Large intestine (tissue), 3 donors: ENCODE data around the gene NDFIP2. TPM values are rescaled to one million over a fixed set of nuclear protein-coding genes. Genes with fewer than 3 reads are reported as not detected.

ENCODE experiments used
- DNase-seq, 2 donors: peaks; one replicate each; pipeline versions ENCODE4 v3.0.0 to v3.0.0-alpha.2; 2013
- H3K27ac ChIP-seq: one replicate; pipeline ENCODE4 v1.5.1; 2013; ENCODE audit warnings: low read length
- H3K27me3 ChIP-seq: 2 replicates; pipeline ENCODE4 v1.6.1; 2013; ENCODE audit warnings: low read length; ENCODE audit not compliant: control insufficient read depth, insufficient read depth
- H3K36me3 ChIP-seq: 2 replicates; pipeline ENCODE4 v1.6.1; 2013; ENCODE audit warnings: low read length; ENCODE audit not compliant: control insufficient read depth, insufficient read depth
- H3K4me1 ChIP-seq: one replicate; pipeline ENCODE4 v1.6.1; 2013; ENCODE audit warnings: low read length; ENCODE audit not compliant: control insufficient read depth, insufficient read depth
- H3K4me3 ChIP-seq: one replicate; pipeline ENCODE4 v1.5.1; 2013; ENCODE audit warnings: low read length
- H3K9me3 ChIP-seq: one replicate; pipeline ENCODE4 v1.6.1; 2013; ENCODE audit warnings: mild to moderate bottlenecking, low read depth, low read length, moderate library complexity; ENCODE audit not compliant: control insufficient read depth
- WGBS: methylation state at CpG from one replicate; pipeline ENCODE4 v1.1.5; 2013; ENCODE audit warnings: low lambda C conversion rate; ENCODE audit not compliant: insufficient coverage; 5-methylcytosine and 5-hydroxymethylcytosine counted together
- polyA plus RNA-seq: library from polyadenylated mRNA; unstranded; fragments of 120-200 nt; gene quantifications from one replicate; pipeline ENCODE4 v1.2.1, GENCODE V29; 2013

Gene NDFIP2
- polyA plus RNA-seq, 1 donor, result 79.0 TPM

DNA sequence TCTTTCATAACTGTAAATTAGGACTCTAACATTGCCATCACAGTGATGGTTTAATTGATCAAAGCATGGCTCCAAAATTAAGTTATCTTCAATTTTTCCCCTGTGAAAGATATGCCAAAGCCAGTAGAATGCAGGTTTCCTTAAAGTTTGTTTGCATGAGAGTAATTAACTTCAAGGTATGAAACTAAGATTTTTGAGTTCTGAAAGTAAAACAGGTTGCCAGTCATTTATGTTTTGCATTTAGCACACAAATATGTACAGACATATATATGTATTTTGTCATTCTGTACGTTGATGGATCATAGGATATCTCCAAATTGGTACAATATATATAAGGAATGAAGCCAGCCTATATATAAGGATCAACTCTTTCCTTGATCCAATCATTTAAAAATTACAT, 23.6 kb upstream of the NDFIP2 start:
- Histone ChIP-seq H3K4me1 (no peaks in the 10 kb centered on the region), H3K27me3 (no peaks in the 10 kb centered on the region), H3K9me3 (no peaks in the 10 kb centered on the region), H3K4me3 (no peak overlapping the region), H3K36me3 (no peaks in the 10 kb centered on the region), H3K27ac (no peak overlapping the region)
- no peak for DNase-seq
- WGBS, result no CpG with 5 or more reads among the region's 1 CpG

DNA sequence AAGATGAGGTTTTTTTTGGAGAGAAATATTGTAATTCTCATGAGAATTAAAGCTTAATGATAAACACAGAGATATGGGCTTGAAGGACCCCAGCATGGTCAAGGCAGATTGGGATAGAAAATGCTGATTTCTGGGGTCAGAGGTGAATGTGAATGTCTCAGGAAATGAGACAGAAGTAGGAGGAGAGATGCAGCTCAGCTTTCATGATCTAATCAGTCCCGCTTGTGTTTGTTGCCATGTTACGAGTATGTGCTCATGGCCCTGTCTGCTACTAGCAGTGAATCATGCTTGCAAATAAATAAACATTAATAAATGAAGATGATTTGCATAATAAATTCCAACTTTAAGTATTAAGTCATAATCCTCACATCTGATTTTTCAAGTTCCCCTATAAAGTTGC, 23.0 kb upstream of the NDFIP2 start:
- Histone ChIP-seq H3K4me1 (no peaks in the 10 kb centered on the region), H3K36me3 (no peaks in the 10 kb centered on the region), H3K27ac (no peak overlapping the region), H3K9me3 (no peaks in the 10 kb centered on the region), H3K27me3 (no peaks in the 10 kb centered on the region), H3K4me3 (no peak overlapping the region)
- DNase-seq, result no peak
- 80% methylated on average over 1 of the region's 2 CpGs for WGBS

DNA sequence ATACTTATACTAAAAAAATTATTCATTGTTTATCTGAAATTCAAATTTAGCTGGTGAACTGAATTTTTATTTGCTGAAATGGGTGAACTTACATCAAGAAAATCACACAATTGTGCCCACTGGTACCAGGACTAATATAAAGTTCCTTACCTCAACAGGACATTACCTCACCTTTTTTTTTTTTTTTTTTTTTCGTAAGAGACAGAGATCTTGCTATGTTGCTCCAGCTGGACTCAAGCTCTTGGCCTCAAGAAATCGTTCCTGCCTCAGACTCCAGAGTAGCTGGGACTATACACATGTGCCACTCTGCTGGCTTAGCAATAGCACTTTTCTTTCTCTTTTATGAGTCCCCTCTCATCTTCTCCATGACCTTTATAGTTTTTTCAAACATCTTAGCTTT, 22.5 kb upstream of the NDFIP2 start:
- H3K9me3 ChIP-seq, result no peaks in the 10 kb centered on the region
- DNase-seq, result no peak
- H3K36me3 ChIP-seq, result no peaks in the 10 kb centered on the region
- no peak overlapping the region for H3K27ac ChIP-seq
- H3K27me3 ChIP-seq, result no peaks in the 10 kb centered on the region
- no CpG with 5 or more reads among the region's 2 CpGs for WGBS
- no peaks in the 10 kb centered on the region for H3K4me1 ChIP-seq
- no peak overlapping the region for H3K4me3 ChIP-seq

DNA sequence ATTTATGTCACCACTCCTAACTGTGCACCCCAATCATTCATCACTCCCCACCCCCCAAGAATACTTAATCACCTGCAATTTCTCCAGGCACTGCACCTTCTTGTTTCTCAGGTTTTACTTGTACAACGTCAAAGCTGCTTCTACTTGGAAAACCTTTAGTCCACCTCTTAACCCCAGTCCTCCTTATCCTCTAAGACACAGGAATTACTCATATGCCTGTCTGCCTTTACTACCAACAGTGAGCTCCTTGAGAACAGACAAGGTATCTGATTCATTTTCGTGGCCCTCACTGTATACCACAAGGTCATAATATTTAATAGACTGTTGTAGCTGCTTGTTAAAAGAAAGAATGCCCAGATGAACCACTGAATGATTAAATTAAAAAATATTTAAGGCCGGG, 21.0 kb upstream of the NDFIP2 start:
- 75% methylated on average over 2 of the region's 3 CpGs for WGBS

DNA sequence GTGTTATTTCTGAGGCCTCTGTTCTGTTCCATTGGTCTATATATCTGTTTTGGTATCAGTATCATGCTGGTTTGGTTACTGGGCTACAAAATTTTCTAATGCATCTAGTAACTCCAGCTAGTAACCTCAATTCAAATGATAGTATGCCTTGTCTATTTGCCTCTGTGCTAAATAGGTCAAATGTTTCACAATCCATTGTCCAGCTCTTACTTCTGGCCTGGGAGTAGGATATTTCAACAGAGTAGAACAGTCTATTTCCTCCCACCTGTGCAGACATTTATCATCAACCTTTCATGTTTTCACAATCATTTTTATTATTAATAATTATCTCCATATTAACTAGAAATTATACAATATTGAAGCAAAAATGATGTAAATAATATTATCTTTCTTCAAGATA, 18.1 kb upstream of the NDFIP2 start:
- Histone ChIP-seq H3K4me3 (no peak overlapping the region), H3K27ac (no peak overlapping the region), H3K9me3 (no peaks in the 10 kb centered on the region), H3K4me1 (no peaks in the 10 kb centered on the region), H3K27me3 (no peaks in the 10 kb centered on the region), H3K36me3 (no peaks in the 10 kb centered on the region)
- no peak for DNase-seq

More for the DNA sequence above, 21.0 kb upstream of the NDFIP2 start:
- no peak for DNase-seq
- Histone ChIP-seq H3K4me1 (no peaks in the 10 kb centered on the region), H3K4me3 (no peak overlapping the region), H3K9me3 (no peaks in the 10 kb centered on the region), H3K27me3 (no peaks in the 10 kb centered on the region), H3K36me3 (no peaks in the 10 kb centered on the region), H3K27ac (no peak overlapping the region)

DNA sequence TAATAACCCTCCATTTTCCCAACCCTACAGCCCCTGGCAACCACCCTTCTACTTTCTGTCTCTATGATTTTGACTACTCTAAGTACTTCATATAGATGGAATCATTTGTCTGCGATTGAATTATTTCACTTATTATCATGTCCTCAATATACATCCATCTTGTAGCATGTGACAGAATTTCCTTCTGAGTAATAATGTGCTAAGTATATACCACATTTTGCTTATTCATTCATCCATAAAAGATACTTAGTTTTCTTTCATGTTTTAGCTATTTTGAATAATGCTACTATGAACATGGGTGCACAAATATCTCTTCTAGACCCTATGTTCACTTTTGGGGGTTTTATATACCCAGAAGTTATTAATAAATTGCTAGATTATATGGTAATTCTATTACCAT, 17.4 kb upstream of the NDFIP2 start:
- no peak overlapping the region for H3K27ac ChIP-seq
- no peak overlapping the region for H3K4me3 ChIP-seq
- H3K27me3 ChIP-seq, result no peaks in the 10 kb centered on the region
- no peaks in the 10 kb centered on the region for H3K36me3 ChIP-seq
- DNase-seq, result no peak
- no peaks in the 10 kb centered on the region for H3K9me3 ChIP-seq
- no peaks in the 10 kb centered on the region for H3K4me1 ChIP-seq
- 100% methylated on average over 1 of the region's 1 CpG for WGBS

DNA sequence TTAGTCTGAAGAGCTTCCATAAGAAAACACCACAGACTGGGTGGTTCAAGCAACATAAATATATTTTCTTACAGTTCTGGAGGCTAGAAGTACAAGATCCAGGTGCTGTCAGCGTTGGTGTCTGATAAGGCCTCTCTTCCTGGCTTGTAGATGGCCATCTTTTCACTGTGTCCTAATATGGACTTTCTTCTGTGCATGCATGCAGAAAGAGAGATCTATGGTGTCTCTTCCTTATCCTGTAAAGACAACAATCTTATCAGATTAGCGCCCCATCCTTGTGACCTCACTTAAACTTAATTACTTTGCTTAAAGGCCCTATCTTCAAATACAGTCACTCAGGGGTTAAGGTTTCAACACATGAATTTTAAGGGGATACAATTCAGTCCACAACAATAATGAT, 14.1 kb upstream of the NDFIP2 start:
- no peaks in the 10 kb centered on the region for H3K4me1 ChIP-seq
- DNase-seq, result no peak
- H3K27me3 ChIP-seq, result no peaks in the 10 kb centered on the region
- H3K27ac ChIP-seq, result no peak overlapping the region
- no peaks in the 10 kb centered on the region for H3K9me3 ChIP-seq
- no peaks in the 10 kb centered on the region for H3K36me3 ChIP-seq
- no CpG with 5 or more reads among the region's 2 CpGs for WGBS
- H3K4me3 ChIP-seq, result no peak overlapping the region

DNA sequence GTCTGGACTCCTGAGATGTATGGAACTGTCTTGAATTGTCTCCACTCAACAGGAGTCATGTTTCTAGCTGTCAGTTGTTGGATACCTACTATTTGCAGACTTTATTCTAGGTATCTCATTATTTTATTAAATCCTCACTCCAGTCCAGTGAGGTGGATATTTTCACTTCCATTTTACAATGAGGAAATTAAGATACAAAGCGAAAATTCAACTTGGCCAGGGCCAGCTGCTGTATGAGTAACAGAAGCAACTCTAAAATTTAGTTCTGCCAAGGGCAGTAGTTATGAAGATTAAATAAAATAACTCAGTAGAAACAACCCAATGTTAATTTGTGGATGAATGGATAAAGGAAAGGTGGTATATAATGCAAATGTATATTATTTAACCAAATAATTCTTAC, 12.6 kb upstream of the NDFIP2 start:
- Histone ChIP-seq H3K27ac (no peak overlapping the region), H3K9me3 (no peaks in the 10 kb centered on the region), H3K27me3 (no peaks in the 10 kb centered on the region), H3K36me3 (no peaks in the 10 kb centered on the region), H3K4me3 (no peak overlapping the region), H3K4me1 (no peaks in the 10 kb centered on the region)
- WGBS, result no CpG with 5 or more reads among the region's 1 CpG
- no peak for DNase-seq

DNA sequence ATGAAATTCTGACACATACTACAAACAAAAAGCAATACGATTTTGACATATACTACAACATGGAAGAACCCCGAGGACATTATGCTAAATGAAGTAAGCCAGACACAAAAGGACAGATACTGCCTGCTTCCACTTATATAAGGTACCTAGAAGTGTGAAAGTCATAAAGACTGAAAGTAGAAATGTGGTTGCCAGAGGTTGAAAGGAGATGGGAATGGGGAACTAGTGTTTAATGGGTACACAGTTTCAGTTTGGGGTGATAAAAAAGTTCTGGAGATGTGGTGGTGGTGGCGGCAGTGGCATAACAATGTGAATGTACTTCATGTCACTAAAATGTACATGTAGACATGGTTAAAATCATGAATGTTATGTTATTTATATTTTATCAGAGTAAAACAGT, 12.1 kb upstream of the NDFIP2 start:
- Histone ChIP-seq H3K9me3 (no peaks in the 10 kb centered on the region), H3K36me3 (no peaks in the 10 kb centered on the region), H3K4me1 (no peaks in the 10 kb centered on the region), H3K27me3 (no peaks in the 10 kb centered on the region), H3K4me3 (no peak overlapping the region), H3K27ac (no peak overlapping the region)
- WGBS, result 93% methylated on average over 2 of the region's 3 CpGs
- DNase-seq, result no peak

DNA sequence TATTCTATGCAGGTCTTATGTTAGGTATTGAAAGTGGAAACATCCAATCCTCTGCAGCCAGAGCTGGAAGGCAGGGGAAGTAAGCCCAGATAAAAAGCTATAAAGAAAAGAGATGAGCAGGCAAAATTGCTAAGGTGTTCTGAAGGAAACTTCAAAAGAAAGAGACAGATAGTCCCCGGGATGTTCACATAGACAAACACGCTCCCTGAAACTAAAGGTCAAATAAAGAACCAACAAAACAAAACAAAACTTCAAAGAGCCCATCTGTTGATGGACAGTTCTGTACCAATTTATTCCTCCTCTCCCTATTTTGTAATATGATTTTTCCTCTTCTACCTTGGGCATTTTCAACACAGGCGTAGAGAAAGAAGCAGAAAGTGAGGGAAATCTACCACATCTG, 11.3 kb upstream of the NDFIP2 start:
- no peak for DNase-seq
- Histone ChIP-seq H3K27me3 (no peaks in the 10 kb centered on the region), H3K4me1 (no peaks in the 10 kb centered on the region), H3K4me3 (no peak overlapping the region), H3K9me3 (no peaks in the 10 kb centered on the region), H3K36me3 (no peaks in the 10 kb centered on the region), H3K27ac (no peak overlapping the region)
- 60% methylated on average over 1 of the region's 3 CpGs for WGBS

DNA sequence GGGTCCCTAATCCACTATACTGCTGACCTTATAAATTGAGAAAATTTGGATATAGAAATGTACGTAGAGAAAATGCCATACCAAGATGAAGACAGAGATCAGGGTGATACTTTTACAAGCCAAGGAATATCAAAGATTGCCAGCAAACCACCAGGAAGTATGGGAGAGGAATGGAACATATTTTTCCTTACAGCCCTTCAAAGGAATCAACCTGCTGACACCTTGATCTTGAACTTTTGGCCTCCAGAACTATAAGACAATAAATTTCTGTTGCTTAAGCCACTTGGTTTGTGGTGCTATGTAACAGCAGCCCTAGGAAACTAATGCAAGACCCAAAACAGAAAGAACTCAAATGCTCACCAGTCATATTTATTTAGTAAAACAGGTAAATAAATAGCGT, 10.3 kb upstream of the NDFIP2 start:
- H3K27me3 ChIP-seq, result no peaks in the 10 kb centered on the region
- H3K4me3 ChIP-seq, result no peak overlapping the region
- WGBS, result 100% methylated on average over 2 of the region's 2 CpGs
- DNase-seq, result no peak
- no peaks in the 10 kb centered on the region for H3K4me1 ChIP-seq
- no peaks in the 10 kb centered on the region for H3K36me3 ChIP-seq
- no peak overlapping the region for H3K27ac ChIP-seq
- no peaks in the 10 kb centered on the region for H3K9me3 ChIP-seq
